ENCODE results near the gene NTHL1.

Gene NTHL1

GRCh38 chr16:2009164-2009711 is 38.4 kb downstream of the NTHL1 start:
- no peak for DNase-seq
- H3K4me3 ChIP-seq (ENCODE audit: low read depth, low read length) = peak overlapping the region; percentile 73
- no peaks in the 10 kb centered on the region for H3K27me3 ChIP-seq (ENCODE audit: insufficient read depth, low read depth, severe bottlenecking)
- no peak for TF ChIP-seq CTCF (IDR thresholded peaks at IDR 0.05; ENCODE audit: low read depth, low read length)
- no peaks in the 10 kb centered on the region for H3K9me3 ChIP-seq (ENCODE audit: severe bottlenecking)
- peaks cover 36% of the 10 kb centered on the region for H3K36me3 ChIP-seq
- H3K27ac ChIP-seq = peak overlapping the region; percentile 86

DNA sequence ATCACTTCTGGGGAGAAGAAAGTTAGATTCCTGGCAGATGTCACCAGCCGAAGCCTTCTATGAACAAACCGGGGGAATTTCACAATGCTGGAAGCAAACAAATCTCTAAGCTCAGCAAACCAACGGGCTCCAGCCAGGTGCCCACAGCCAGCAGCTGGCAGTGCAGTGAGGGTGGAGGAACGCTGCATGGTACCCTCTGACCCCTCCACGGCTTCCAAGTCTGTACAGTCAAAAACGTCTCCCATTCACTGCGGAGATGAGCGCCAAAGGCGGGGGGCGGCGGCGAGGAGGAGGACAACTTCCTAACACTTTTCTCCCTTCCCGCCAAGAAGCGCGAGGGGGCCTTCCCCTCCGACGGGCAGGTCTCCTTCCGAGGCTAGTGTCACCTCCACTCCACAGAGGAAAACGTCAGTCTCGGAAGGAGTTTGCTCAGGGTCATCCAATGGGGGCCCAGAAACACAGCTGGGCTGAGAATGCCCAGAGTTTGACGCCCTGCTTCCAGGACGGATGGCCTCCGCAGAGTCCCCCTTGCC is 38.9 kb downstream of the NTHL1 start:
- Histone ChIP-seq H3K27ac (peak overlapping the region; percentile 86), H3K9me3 (ENCODE audit: severe bottlenecking) (no peaks in the 10 kb centered on the region), H3K4me3 (ENCODE audit: low read depth, low read length) (peak overlapping the region; percentile 73), H3K27me3 (ENCODE audit: insufficient read depth, low read depth, severe bottlenecking) (no peaks in the 10 kb centered on the region), H3K36me3 (peaks cover 37% of the 10 kb centered on the region)
- TF ChIP-seq CTCF (IDR thresholded peaks at IDR 0.05; ENCODE audit: low read depth, low read length) = no peak
- no peak for DNase-seq

GRCh38 chr16:2008009-2008526 is 39.6 kb downstream of the NTHL1 start:
- no peak for DNase-seq
- Histone ChIP-seq H3K27me3 (ENCODE audit: insufficient read depth, low read depth, severe bottlenecking) (no peaks in the 10 kb centered on the region), H3K4me3 (ENCODE audit: low read depth, low read length) (no peak overlapping the region; the same call in 1 of the 2 replicates), H3K36me3 (peaks cover 43% of the 10 kb centered on the region), H3K9me3 (ENCODE audit: severe bottlenecking) (no peaks in the 10 kb centered on the region), H3K27ac (peak overlapping the region; percentile 86; the same call in 1 of the 2 replicates)
- no peak for TF ChIP-seq CTCF (IDR thresholded peaks at IDR 0.05; ENCODE audit: low read depth, low read length)

GRCh38 chr16:2007081-2007836 is 40.4 kb downstream of the NTHL1 start:
- Histone ChIP-seq H3K27me3 (ENCODE audit: insufficient read depth, low read depth, severe bottlenecking) (no peaks in the 10 kb centered on the region), H3K36me3 (peaks cover 51% of the 10 kb centered on the region), H3K4me3 (ENCODE audit: low read depth, low read length) (no peak overlapping the region), H3K9me3 (ENCODE audit: severe bottlenecking) (no peaks in the 10 kb centered on the region), H3K27ac (no peak overlapping the region)
- DNase-seq = no peak
- no peak for TF ChIP-seq CTCF (IDR thresholded peaks at IDR 0.05; ENCODE audit: low read depth, low read length)

GRCh38 chr16:2006317-2006716 is 41.3 kb downstream of the NTHL1 start:
- no peaks in the 10 kb centered on the region for H3K27me3 ChIP-seq (ENCODE audit: insufficient read depth, low read depth, severe bottlenecking)
- H3K4me3 ChIP-seq (ENCODE audit: low read depth, low read length) = no peak overlapping the region
- DNase-seq = no peak
- H3K36me3 ChIP-seq = peaks cover 60% of the 10 kb centered on the region
- no peak overlapping the region for H3K27ac ChIP-seq
- no peak for TF ChIP-seq CTCF (IDR thresholded peaks at IDR 0.05; ENCODE audit: low read depth, low read length)
- H3K9me3 ChIP-seq (ENCODE audit: severe bottlenecking) = no peaks in the 10 kb centered on the region
